ENCODE data around the gene HMGN4.

DNA sequence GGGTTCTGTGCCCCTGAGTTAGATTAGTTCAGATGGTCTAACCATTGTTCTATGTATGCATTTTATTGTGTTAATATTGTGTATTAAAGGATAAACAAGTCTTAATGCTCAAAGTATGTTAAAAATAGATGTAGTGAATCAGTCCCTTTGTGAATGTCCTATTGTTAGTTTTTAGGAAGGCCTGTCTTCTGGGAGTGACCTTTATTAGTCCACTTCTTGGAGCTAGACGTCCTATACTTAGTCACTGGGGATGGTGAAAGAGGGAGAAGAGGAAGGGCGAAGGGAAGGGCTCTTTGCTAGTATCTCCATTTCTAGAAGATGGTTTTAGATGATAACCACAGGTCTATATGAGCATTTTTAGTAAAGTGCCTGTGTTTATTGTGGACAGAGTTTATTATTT is 12.3 kb upstream of the HMGN4 start:
- TF ChIP-seq, protein P1, sequence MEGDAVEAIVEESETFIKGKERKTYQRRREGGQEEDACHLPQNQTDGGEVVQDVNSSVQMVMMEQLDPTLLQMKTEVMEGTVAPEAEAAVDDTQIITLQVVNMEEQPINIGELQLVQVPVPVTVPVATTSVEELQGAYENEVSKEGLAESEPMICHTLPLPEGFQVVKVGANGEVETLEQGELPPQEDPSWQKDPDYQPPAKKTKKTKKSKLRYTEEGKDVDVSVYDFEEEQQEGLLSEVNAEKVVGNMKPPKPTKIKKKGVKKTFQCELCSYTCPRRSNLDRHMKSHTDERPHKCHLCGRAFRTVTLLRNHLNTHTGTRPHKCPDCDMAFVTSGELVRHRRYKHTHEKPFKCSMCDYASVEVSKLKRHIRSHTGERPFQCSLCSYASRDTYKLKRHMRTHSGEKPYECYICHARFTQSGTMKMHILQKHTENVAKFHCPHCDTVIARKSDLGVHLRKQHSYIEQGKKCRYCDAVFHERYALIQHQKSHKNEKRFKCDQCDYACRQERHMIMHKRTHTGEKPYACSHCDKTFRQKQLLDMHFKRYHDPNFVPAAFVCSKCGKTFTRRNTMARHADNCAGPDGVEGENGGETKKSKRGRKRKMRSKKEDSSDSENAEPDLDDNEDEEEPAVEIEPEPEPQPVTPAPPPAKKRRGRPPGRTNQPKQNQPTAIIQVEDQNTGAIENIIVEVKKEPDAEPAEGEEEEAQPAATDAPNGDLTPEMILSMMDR (IDR thresholded peaks at IDR 0.05; ENCODE audit: extremely low read depth in 1 of 2, insufficient read depth in 1 of 2, low read depth in 1 of 2, low read length in 2 of 2), result no peak
- TF ChIP-seq, protein P2, sequence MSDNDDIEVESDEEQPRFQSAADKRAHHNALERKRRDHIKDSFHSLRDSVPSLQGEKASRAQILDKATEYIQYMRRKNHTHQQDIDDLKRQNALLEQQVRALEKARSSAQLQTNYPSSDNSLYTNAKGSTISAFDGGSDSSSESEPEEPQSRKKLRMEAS (IDR thresholded peaks at IDR 0.05; ENCODE audit: insufficient read depth, insufficient read length), result no peak
- TF ChIP-seq GATA2 (IDR thresholded peaks at IDR 0.05; ENCODE audit: insufficient read depth, insufficient read length, low read depth, low read length) (no peak), EZH2 (IDR thresholded peaks at IDR 0.05; ENCODE audit: borderline replicate concordance, low read depth, low read length, severe bottlenecking) (no peak)
